ENCODE measurements around the gene SARS2.

GRCh38 chr19:38971672-38972071 is 41.1 kb upstream of the SARS2 start:
- TF ChIP-seq CTCF (IDR thresholded peaks at IDR 0.05; ENCODE audit: low read depth, low read length) (no peak), POLR2A (IDR thresholded peaks at IDR 0.05; ENCODE audit: extremely low read depth, insufficient read length) (no peak), MAX (IDR thresholded peaks at IDR 0.05; ENCODE audit: low read depth, low read length) (no peak), MYC (IDR thresholded peaks at IDR 0.05; ENCODE audit: low read depth, low read length) (no peak)
